GM18511 (cell line): ENCODE measurements around the gene TTYH3.
"Not testable (repeated sequence)": the region's sequence is repeated elsewhere in the genome, so short reads cannot be mapped to it uniquely, and the experiment has no call there.

Experiments
- ATAC-seq: cut with Tn5 transposase; IDR thresholded peaks from one replicate; pipeline ENCODE4 v1.9.1; 2021; ENCODE audit warnings: mild to moderate bottlenecking, moderate library complexity; ENCODE audit not compliant: unreplicated experiment

TTYH3 gene

DNA sequence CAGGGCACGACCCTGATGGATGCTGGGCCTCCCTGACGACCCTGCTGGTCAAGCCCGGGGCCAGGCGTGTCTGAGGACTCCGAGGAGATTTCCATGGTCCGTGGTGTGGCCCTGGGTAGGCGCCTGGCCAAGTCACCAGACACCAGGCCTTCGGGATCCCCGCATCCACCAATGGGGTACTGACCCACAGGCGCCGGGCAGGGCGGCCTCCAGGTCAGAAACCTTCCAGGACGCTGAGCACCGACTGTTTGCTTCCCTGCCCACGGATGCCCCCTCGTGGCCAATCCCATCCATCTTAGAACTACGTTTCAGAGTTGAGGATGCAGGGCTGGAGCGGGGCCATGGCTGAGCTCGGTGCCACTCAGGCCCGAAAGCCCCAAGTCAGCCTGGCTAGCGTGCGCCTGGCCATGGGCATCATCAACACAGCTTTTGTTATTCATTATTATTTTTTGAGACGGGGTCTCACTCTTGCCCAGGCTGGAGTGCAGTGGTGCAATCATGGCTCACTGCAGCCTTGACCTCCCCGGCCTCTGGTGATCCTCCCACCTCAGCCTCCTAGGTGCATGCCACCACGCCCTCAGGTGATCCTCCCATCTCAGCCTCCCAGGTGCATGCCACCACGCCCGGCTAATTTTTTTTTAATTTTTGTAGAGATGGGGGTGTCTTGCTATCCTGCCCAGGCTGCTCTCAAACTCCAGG is 49.2 kb downstream of the TTYH3 start:
- peak; percentile 52 for ATAC-seq

DNA sequence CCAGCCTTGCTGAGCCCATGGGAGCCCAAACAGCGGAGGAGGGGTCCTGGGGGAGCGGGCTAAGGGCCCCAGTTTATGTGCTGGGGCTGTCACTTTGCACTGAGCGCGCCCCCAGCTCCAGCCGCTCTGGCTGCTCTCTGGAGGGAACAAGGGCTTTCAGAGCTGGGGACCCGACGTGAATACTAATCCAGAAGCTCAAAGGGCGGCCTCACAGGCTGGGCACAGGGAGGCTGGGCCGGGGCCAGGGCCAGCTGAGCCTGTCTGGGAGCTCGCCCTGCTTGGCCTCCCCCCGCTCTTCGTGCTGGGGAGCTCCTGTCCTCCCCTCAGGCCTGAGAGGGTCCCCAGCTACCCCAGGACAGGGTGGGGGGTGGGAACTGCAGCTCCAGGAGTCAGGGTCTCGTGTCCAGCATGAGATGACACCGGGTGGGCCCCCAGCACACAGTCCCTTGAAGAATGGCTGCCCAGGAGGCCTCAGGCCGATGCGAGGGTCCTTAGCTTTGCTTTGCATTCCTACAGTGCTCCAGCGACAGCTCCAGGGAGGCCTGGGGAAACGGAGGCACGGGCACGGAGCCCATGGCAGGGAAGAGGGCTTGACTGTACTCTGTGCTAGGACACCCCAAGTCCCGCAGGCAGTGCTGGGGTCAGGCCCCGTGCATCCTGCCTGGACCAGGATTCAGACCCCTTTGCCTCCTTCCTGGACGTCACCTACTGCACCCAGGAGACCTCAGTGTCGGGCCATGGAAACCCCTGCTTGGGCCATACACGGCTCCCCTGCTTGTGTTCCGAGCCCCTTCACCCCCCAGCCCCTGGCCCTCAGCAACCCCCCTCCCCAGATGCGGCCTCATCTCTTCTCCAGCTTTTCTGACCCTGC is 50.4 kb downstream of the TTYH3 start:
- ATAC-seq = no peak

DNA sequence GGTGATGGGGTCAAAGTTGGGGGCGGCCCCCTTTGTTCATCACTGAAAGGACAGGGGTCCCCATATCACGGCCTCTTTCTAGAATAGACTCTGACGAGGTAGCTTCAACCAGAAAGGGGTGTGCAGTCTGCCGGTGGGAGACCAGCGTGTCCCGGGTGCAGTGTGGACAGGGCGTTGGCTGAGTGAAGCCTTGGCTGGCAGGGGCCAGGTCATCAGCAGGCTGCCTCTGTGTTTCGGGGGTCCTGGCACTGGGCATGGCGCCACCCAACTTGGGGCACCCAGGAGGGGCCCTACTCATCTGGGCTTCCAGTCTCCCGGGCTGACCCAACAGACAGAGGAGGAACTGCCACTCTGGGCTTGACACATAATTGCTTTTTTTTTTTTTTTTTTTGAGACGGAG is 52.7 kb downstream of the TTYH3 start:
- no peak for ATAC-seq

DNA sequence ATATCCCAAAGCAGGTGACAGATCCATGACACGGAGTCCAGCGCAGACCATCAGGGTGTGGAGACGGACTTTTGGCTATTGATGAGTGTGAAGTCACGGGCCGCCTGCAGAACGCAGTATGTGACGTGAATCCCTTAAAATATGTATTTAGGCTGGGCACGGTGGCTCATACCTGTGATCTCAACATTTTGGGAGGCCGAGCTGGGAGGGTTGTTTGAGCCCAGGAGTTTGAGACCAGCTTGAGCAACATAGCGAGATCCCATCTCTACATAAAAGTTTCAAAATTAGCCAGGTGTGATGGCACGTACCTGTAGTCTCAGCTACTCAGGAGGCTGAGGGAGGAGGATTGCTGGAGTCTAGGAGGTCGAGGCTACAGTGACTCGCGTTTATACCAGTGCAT is 54.3 kb downstream of the TTYH3 start:
- no peak for ATAC-seq

DNA sequence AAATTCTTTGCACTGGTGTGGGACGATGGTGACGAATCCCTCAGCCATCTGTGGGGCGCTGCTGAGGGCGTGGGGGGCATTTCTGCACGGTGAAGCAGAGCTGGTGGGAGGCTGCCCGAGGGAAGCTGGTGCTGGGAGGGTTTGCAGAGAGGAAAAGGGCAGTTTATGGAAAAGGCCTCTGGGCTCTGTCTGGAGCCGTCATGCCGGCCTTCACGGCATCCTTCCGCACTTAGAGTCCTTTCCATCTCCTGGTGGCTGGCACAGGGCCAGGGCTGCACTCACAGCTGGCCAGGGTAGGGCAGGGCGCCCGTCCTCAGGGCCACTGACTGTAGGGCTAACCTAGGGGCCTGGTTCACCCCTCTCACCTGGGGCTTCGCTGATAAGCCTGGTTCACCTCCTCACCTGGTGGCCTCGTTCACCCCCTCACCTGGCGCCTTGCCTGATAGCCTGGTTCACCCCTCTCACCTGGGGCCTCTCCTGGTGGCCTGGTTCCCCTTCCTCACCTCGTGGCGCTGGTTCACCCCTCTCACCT is 55.6 kb downstream of the TTYH3 start:
- no peak for ATAC-seq

DNA sequence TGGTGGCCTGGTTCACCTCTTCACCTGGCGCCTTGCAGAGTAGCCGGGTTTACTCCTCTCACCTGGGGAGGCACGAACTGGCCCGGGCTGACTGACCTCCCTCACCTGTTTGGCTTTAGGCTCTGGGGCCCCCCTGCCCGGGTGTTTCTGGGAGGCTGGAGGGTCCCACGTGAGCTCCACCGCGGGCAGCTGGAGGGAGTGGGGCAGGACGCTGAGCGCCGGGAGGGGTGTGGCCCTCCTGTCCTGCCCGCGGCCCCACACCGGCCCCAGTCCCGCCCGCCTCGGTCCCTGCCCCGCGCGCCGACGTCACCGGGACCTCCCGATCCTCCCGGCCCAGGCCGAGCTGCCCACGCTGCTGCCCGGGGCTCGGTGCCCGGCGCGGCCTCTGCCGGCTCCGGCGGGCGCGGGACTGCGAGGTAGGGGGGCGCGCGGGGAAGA is 56.1 kb downstream of the TTYH3 start, which contains the start of gene AMZ1:
Gene AMZ1 (plus strand): TSS at position 322 of the 438 bp plus-strand sequence. CDS start 12,250 bp downstream, outside the sequence.
- ATAC-seq = no peak

DNA sequence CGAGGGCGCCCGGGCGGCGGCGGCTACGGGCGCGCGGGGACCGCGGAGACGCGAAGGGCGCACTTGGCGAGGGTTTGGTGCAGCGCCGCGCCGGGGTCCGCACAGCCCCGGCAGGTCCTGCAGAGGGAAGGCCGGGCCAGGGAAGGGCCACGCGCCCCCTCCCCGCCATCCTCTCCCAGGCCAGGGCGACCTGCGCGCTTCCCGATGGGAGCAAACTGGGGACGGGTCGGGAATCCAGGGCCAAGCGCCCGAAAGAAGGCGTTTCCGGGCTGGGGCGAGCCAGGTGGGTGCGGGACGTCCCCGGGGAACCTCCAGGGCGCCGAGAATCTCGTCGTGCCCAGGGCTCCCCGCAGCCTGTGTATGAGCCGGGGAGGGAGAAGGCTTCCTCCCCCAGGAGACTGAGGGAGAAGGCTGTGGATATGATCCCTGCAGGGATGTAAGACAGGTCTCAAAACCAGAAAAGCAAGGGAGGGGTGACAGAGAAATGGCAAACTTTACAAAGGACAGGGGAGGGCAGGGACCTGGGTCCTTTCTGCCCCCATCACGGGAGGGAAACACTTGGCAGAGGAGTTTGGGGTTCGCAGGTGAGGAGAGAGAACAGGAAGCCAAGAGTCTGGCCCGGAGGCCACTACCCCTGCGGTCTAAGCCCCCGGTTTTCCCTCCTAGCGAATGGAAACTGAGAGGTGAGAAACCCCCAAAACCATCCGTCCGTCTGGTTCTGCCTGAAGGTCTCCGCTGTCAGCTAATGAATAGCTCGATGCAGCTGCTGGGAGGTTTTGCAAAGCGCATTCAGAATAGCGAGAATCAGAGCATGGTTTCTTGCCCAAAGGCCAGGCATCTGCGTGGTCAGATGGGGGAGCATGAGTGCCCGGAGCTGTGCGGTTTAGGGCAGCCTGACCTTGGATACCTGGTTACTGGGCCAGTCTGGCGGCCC is 56.9 kb downstream of the TTYH3 start:
- peak; percentile 80 for ATAC-seq

DNA sequence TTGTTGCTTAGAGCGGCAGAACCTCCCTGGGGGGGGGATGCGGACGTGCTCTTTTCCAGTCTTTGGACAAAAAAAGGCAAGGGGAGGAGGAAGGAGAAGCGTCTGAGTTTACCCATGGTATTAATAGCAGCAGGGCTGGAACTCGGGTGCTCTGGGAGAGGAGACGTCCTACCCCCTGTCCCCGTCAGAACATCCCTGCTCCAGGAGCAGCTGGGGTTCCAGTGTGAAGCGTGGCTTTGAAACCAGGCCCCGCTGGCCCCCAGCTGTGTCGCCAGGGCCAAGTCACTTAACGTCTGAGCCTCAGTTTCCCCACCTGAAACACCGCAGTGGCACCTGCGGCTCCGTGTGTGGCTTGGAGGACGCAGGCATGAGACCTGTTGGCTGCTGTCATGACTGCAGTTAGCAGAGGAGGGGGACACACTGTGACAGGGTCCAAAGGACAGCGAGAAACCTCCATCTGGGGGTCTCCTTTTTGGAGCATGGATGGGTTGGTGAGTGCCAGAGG is 57.6 kb downstream of the TTYH3 start:
- ATAC-seq = peak; percentile 19

DNA sequence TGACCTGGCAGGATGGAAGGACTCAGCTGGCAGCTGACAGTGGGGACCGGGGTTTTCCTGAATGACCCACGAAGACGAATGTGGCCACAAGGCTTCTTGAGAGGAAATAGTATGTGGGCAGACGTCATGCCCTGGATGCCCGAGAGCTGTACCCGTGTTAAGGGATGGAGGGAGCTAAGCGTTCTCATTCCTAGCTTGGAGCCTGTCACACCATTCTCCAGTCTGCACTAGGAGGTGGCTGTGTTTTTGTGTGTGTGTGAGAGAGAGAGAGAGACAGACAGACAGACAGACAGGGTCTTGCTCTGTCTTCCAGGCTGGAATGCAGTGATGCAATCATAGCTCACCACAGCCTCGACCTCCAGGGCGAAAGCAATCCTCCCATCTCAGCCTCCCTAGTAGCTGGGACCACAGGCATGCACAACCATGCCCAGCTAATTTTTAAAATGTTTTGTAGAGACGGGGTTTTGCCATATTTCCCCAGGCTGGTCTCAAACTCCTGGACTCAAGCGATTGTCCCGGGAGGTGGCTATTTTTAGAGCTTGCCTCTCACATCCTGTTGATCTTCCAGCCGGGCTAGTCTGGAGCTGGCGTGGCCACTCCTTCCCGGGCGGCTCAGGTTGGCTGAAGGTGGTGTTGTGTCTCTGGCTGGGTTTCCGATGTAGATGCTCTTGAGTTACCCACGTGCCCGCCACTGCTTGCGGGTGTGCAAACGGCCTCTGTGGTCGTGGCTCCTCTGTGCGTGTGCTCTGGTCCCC is 58.3 kb downstream of the TTYH3 start:
- ATAC-seq = no peak

DNA sequence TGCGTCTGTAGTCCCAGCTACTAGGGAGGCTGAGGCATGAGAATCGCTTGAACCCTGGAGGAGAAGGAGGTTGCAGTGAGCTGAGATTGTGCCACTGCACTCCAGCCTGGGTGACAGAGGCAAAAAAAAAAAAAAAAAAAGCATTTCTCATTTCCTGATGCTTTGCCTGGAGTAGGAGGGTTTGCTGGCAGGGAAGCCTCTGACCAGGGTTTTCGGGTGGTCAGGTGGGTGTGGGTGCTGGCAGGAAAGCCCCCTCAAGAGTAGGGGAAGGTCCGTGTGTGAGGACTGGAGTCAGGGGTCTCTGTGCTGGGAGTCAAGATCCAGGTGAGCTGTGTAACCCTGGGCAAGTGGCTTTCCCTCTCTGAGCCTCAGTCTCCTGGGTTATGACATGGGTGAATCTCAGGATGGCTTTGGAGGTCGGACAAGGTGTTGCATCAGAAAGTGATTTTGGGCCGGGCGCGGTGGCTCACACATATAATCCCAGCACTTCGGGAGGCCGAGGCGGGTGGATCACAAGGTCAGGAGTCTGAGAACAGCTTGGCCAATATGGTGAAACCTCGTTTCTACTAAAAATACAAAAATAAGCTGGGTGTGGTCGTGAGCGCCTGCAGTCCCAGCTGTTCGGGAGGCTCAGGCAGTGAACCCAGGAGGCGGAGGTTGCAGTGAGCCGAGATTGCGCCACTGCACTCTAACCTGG is 59.4 kb downstream of the TTYH3 start:
- no peak for ATAC-seq

DNA sequence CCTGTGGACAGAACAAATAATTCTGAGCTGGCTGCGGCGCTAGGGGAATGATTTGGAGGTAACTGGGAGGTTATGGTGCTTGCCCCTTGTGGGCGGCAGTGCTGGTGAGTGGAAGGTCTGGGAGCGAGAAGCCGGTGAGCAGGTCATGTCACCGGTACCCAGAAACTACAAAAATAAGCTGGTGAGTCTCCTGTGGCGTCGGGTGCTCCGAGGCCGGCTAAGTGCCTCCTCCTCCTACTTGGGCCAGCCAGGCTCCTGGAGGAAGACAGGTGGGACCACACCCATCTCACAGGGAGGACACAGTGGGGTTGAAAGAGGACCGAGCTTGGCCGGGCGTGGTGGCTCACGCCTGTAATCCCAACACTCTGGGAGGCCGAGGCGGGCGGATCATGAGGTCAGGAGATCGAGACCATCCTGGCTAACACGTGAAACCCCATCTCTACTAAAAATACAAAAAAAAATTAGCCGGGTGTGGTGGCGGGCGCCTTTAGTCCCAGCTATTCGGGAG is 60.2 kb downstream of the TTYH3 start:
- ATAC-seq = not testable (repeated sequence)

DNA sequence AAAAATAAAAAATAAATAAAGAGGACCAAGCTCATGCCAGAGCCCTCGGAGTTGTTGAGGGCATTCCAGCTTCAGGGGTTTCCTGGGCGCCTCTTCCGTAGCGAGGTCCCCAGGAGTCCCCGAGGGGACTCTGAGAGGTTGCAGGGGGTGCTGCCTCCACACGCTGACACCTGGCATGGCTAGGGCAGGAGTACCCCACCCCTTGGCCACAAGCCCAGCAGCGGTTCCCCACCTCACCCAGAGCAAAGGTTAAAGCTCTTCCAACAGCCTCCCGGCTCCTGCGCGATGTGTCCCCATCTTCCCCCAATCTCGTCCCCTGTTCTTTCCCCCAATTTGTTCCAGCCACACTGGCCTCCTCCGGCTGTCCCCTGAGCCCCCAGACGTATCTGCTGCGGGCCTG is 60.8 kb downstream of the TTYH3 start:
- no peak for ATAC-seq

DNA sequence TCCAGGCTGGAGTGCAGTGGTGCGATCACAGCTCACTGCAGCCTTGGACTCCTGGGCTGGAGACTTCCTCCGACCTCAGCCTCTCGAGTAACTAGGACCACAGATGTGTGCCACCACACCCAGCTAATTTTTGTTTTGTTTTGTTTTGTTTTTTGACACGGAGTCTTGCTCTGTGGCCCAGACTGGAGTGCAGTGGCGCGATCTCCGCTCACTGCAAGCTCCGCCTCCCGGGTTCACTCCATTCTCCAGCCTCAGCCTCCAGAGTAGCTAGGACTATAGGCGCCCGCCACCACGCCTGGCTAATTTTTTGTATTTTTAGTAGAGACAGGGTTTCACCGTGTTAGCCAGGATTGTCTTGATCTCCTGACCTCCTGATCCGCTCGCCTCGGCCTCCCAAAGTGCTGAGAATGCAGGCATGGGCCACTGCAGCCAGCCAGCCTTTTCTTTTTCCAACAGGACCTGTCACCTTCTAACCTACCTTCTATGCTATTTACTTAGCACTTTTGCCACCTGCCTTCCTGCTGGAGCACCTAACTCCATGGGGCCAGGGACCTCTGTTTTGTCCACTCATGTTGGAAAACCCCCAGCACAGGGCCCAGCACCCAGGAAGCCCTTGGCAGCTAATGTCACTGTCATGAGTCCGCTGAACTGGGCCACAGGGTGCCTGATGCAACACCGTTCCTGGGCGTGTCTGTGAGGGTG is 61.8 kb downstream of the TTYH3 start:
- not testable (repeated sequence) for ATAC-seq

DNA sequence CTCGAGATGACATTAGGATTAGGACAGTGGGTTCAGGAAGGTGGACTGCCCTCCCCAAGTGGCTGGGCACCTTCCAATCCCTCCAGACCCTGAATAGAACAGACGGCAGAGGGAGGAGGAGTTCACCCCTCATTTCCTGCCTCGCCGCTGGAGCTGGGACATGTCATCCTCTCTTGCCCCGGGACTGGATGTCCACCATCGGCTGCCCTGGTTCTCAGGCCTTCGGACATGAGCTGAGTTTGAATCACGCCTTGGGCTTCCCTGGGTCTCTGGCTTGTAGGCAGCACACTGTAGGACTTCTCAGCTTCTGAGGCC is 62.3 kb downstream of the TTYH3 start:
- ATAC-seq = not testable (repeated sequence)

DNA sequence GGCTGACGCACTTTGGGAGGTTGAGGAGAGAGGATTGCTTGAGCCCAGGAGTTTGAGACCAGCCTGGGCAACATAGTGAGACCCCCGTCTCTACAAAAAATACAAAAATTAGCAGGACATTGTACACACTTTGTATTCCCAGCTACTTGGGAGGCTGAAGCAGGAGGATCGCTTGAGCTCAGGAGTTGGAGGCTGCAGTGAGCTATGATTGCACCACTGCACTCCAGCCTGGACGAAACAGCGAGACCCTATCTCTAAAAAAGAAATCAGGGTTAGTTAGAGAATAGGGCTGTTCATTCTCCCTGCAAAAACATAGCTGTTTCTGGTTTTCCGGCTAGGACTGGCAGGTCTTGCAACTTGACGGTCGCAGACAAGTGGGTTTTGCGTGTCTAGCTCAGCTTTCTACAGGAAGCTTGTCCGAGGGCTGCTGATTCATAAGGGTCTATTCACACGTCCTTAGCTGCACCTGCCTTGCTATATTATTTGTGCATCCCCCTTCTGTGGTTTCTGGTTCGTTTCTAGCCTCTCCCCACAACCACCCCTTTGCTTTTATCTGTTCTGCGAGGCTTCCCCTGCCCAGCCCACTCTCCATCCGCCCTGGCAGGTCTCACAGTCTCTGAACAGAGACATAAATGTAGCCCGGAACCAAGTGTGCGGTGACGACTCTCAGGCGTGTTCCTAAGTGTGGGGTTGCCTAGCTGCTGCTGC is 66.9 kb downstream of the TTYH3 start:
- ATAC-seq = peak; percentile 95

DNA sequence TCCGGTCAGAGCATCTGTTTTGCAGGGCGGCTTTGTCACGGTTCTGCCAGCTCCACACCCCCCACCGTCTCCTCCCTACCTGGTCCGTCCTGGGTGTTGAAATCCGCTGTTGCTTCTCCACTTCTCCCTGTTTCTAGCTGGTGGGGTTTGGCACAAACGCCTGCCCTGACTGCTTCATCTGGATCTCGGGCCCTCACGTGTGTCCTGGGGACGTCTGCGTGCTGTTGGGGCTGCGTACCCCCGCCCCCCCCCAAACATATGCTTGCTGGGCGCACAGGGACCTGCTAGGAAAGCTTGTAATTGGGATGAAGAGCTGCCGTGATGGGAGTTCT is 67.5 kb downstream of the TTYH3 start:
- no peak for ATAC-seq

DNA sequence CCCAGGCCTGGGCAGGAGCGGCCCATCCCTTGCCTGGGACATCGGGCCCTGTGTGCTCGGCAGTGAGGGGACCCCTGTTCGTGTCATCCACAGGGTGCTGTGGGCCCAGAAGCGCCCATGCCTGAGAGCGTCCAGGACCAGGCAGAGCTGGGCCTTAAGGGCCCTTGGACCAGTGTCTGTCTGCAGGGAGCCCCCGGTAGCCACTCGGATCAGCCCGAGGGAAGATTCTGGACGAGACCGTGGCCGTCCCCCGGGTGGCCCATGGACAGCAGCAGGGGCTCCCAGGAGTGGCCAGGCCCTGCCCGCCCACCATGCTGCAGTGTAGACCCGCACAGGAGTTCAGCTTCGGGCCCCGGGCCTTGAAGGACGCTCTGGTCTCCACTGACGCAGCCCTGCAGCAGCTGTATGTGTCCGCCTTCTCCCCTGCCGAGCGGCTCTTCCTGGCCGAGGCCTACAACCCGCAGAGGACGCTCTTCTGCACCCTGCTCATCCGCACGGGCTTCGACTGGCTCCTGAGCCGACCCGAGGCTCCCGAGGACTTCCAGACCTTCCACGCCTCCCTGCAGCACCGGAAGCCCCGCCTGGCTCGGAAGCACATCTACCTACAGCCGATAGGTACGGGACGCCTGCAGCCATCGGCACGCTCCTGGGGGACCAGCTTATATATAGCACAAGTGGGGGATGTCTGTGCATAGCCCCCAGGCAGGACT is 68.5 kb downstream of the TTYH3 start:
- ATAC-seq = no peak
